Neural cell (in vitro differentiated cells): ENCODE measurements around the gene PCSK4. TPM values are rescaled to one million over a fixed set of nuclear protein-coding genes. Genes with fewer than 3 reads are reported as not detected.

Experiments used
- H2AFZ ChIP-seq: fragments of 200-600, 300-800 bp; sonication (generic), shearing (Covaris generic); 2 replicates; pipeline ENCODE4 v1.6.0; 2014; ENCODE audit warnings: low read depth, mild to moderate bottlenecking, antibody characterized with exemption, low read length, moderate library complexity
- H3F3A ChIP-seq: fragments of 200-600 bp; shearing (Covaris generic); 2 replicates; pipeline ENCODE4 v1.6.1; 2016; ENCODE audit warnings: mild to moderate bottlenecking, moderate library complexity, mixed read lengths, antibody characterized with exemption, low read length; ENCODE audit not compliant: insufficient read depth, poor library complexity, severe bottlenecking
- H3K27ac ChIP-seq: fragments of 200-600, 300-800 bp; sonication (generic), shearing (Covaris generic); 2 replicates; pipeline ENCODE4 v1.5.1; 2014; ENCODE audit warnings: mild to moderate bottlenecking, low read length, moderate library complexity
- H3K27me3 ChIP-seq: fragments of 300-800, 200-600 bp; sonication (generic), shearing (Covaris generic); 2 replicates; pipeline ENCODE4 v1.6.0; 2014; ENCODE audit warnings: mild to moderate bottlenecking, low read depth, low read length, moderate library complexity; ENCODE audit not compliant: insufficient read depth
- H3K36me3 ChIP-seq: fragments of 300-800, 200-600 bp; sonication (generic), shearing (Covaris generic); 2 replicates; pipeline ENCODE4 v1.5.1; 2014; ENCODE audit warnings: mild to moderate bottlenecking, antibody characterized with exemption, low read length, moderate library complexity; ENCODE audit not compliant: insufficient read depth
- H3K4me2 ChIP-seq: fragments of 300-800, 200-600 bp; sonication (generic), shearing (Covaris generic); 2 replicates; pipeline ENCODE4 v1.6.0; 2014; ENCODE audit warnings: mild to moderate bottlenecking, low read length
- H3K4me3 ChIP-seq: fragments of 300-800, 200-600 bp; sonication (generic), shearing (Covaris generic); 2 replicates; pipeline ENCODE4 v1.5.1; 2014; ENCODE audit warnings: mild to moderate bottlenecking, low read length, moderate library complexity
- H3K79me2 ChIP-seq: fragments of 200-600 bp; shearing (Covaris generic); replicated peaks from 2 replicates; pipeline ENCODE4 v1.6.0; 2014; ENCODE audit warnings: mild to moderate bottlenecking, low read length, moderate library complexity; ENCODE audit not compliant: insufficient read depth
- H3K9ac ChIP-seq: fragments of 300-800, 200-600 bp; sonication (generic), shearing (Covaris generic); 2 replicates; pipeline ENCODE4 v1.6.1; 2016; ENCODE audit warnings: mild to moderate bottlenecking, low read length, mixed read lengths
- H3K9me2 ChIP-seq: fragments of 200-600 bp; shearing (Covaris generic); 2 replicates; pipeline ENCODE4 v1.6.1; 2016; ENCODE audit warnings: mild to moderate bottlenecking, low read length, mixed read lengths; ENCODE audit not compliant: insufficient read depth
- H3K9me3 ChIP-seq: fragments of 200-600, 300-800 bp; sonication (generic), shearing (Covaris generic); 2 replicates; pipeline ENCODE4 v1.6.1; 2016; ENCODE audit warnings: mild to moderate bottlenecking, mixed run types, low read length, moderate library complexity, mixed read lengths
- H4K20me1 ChIP-seq: fragments of 200-600 bp; shearing (Covaris generic); 2 replicates; pipeline ENCODE4 v1.6.1; 2016; ENCODE audit warnings: mild to moderate bottlenecking, mixed run types; ENCODE audit not compliant: insufficient read depth
- EP300 ChIP-seq: fragments of 450-650 bp; conservative IDR thresholded peaks from 2 replicates; pipeline ENCODE4 v1.6.1; 2014; ENCODE audit warnings: antibody characterized with exemption, mild to moderate bottlenecking, moderate library complexity; ENCODE audit not compliant: poor library complexity, severe bottlenecking
- EZH2 ChIP-seq: fragments of 200-600, 300-800 bp; shearing (Covaris generic), sonication (generic); IDR thresholded peaks from 2 replicates; pipeline ENCODE4 v1.6.1; 2014; ENCODE audit warnings: antibody characterized with exemption, low read length, borderline replicate concordance, mild to moderate bottlenecking; ENCODE audit not compliant: insufficient read depth, poor library complexity, severe bottlenecking
- MXI1 ChIP-seq: fragments of 450-650 bp; conservative IDR thresholded peaks from 2 replicates; pipeline ENCODE4 v1.6.1; 2014; ENCODE audit warnings: antibody characterized with exemption, mild to moderate bottlenecking; ENCODE audit not compliant: poor library complexity, severe bottlenecking
- POLR2AphosphoS5 ChIP-seq: IDR thresholded peaks from 2 replicates; pipeline ENCODE4 v1.6.1; 2012
- RAD21 ChIP-seq: fragments of 450-650 bp; conservative IDR thresholded peaks from 2 replicates; pipeline ENCODE4 v1.6.1; 2014; ENCODE audit warnings: antibody characterized with exemption, mild to moderate bottlenecking, moderate library complexity
- REST ChIP-seq: IDR thresholded peaks from 2 replicates; pipeline ENCODE4 v1.6.1; 2012; ENCODE audit warnings: borderline replicate concordance
- SMC3 ChIP-seq: fragments of 450-650 bp; conservative IDR thresholded peaks from 2 replicates; pipeline ENCODE4 v1.6.1; 2014; ENCODE audit warnings: antibody characterized with exemption, mild to moderate bottlenecking, moderate library complexity; ENCODE audit not compliant: poor library complexity
- TAF1 ChIP-seq: IDR thresholded peaks from 2 replicates; pipeline ENCODE4 v1.6.1; 2012; ENCODE audit warnings: low read depth
- polyA plus RNA-seq: library from polyadenylated mRNA; depleted of rRNA; stranded (reverse); fragments of >200 nt; gene quantifications from 2 replicates; pipeline ENCODE4 v1.2.3, GENCODE V29; 2014
- TF ChIP-seq, protein P1 (sequence below): fragments of 450-650 bp; IDR thresholded peaks from 2 replicates; pipeline ENCODE4 v1.5.1; 2014; ENCODE audit warnings: antibody characterized with exemption, mild to moderate bottlenecking, moderate library complexity; ENCODE audit not compliant: poor library complexity, severe bottlenecking

The PCSK4 gene
- polyA plus RNA-seq, 1 donor from 2014 or later: 11.8 TPM

DNA sequence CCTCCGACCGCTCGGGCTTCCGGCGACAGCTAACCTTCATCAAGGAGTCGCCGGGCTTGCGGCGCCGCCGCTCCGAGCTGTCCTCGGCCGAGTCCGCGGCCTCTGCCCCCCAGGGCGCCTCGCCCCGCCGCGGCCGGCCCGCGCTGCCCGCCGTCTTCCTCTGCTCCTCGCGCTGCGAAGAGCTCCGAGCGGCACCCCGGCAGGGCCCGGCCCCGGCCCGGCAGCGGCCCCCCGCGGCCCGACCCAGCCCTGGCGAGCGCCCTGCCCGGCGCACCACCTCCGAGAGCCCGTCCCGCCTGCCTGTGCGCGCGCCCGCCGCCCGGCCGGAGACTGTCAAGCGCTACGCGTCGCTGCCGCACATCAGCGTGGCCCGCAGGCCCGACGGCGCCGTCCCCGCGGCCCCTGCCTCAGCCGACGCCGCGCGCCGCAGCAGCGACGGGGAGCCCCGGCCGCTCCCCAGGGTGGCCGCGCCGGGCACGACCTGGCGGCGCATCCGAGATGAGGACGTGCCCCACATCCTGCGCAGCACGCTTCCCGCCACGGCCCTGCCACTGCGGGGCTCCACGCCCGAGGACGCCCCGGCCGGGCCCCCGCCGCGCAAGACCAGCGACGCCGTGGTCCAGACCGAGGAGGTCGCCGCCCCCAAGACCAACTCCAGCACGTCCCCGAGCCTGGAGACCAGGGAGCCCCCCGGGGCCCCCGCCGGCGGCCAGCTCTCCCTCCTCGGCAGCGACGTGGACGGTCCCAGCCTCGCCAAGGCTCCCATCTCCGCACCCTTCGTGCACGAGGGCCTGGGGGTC is 20.7 kb downstream of the PCSK4 start:
- H3K27me3 ChIP-seq: no peaks in the 10 kb centered on the region

GRCh38 chr19:1468821-1469254 is 21.3 kb downstream of the PCSK4 start:
- Histone ChIP-seq H3K9ac (no peak overlapping the region), H3K4me3 (no peak overlapping the region), H3K79me2 (peaks cover 5% of the 10 kb centered on the region), H3K9me3 (no peaks in the 10 kb centered on the region), H4K20me1 (peaks cover 61% of the 10 kb centered on the region), H3F3A (no peaks in the 10 kb centered on the region), H3K36me3 (no peaks in the 10 kb centered on the region), H3K4me2 (no peak overlapping the region), H3K27me3 (no peaks in the 10 kb centered on the region), H3K27ac (no peak overlapping the region), H2AFZ (no peak overlapping the region), H3K9me2 (no peaks in the 10 kb centered on the region)
- TF ChIP-seq, protein P1, sequence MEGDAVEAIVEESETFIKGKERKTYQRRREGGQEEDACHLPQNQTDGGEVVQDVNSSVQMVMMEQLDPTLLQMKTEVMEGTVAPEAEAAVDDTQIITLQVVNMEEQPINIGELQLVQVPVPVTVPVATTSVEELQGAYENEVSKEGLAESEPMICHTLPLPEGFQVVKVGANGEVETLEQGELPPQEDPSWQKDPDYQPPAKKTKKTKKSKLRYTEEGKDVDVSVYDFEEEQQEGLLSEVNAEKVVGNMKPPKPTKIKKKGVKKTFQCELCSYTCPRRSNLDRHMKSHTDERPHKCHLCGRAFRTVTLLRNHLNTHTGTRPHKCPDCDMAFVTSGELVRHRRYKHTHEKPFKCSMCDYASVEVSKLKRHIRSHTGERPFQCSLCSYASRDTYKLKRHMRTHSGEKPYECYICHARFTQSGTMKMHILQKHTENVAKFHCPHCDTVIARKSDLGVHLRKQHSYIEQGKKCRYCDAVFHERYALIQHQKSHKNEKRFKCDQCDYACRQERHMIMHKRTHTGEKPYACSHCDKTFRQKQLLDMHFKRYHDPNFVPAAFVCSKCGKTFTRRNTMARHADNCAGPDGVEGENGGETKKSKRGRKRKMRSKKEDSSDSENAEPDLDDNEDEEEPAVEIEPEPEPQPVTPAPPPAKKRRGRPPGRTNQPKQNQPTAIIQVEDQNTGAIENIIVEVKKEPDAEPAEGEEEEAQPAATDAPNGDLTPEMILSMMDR: no peak
- TF ChIP-seq MXI1 (no peak), REST (no peak), TAF1 (no peak), EZH2 (no peak), EP300 (no peak), RAD21 (no peak), SMC3 (no peak), POLR2AphosphoS5 (no peak)

More for the DNA sequence above, 20.7 kb downstream of the PCSK4 start:
- no peaks in the 10 kb centered on the region for H3K36me3 ChIP-seq
- H3K9ac ChIP-seq: peak overlapping the region; percentile 50
- no peak overlapping the region for H3K27ac ChIP-seq
- no peaks in the 10 kb centered on the region for H3K9me3 ChIP-seq
- H3K4me3 ChIP-seq: no peak overlapping the region
- no peaks in the 10 kb centered on the region for H3K9me2 ChIP-seq
- H2AFZ ChIP-seq: no peak overlapping the region
- no peaks in the 10 kb centered on the region for H3F3A ChIP-seq
- peaks cover 5% of the 10 kb centered on the region for H3K79me2 ChIP-seq
- peaks cover 61% of the 10 kb centered on the region for H4K20me1 ChIP-seq
- no peak for TF ChIP-seq SMC3
- no peak for TF ChIP-seq EZH2
- no peak for TF ChIP-seq TAF1
- TF ChIP-seq, protein P1: no peak
- no peak for TF ChIP-seq EP300
- TF ChIP-seq MXI1: no peak
- TF ChIP-seq POLR2AphosphoS5: no peak
- no peak overlapping the region for H3K4me2 ChIP-seq
